HepG2 (cell line): ENCODE data around the gene TULP4. TPM values are rescaled to one million over a fixed set of nuclear protein-coding genes. Genes with fewer than 3 reads are reported as not detected.

ENCODE experiments used
- ERF ChIP-seq: IDR thresholded peaks from 2 replicates; pipeline ENCODE4 v1.6.1; 2018; ENCODE audit warnings: missing biosample characterization, missing genetic modification reagents
- FOXA1 ChIP-seq, 2 experiments: fragments of 450-650 bp in 1 of 2; sonication (generic) in 1 of 2; formaldehyde crosslinking in 1 of 2; IDR thresholded peaks; 2 replicates each; pipeline versions ENCODE4 v1.4.0 to v1.6.1; 2016 to 2020; ENCODE audit warnings: missing genetic modification reagents in 1 of 2
- FOXP1 ChIP-seq, 2 experiments: fragments of 450-650 bp in 1 of 2; IDR thresholded peaks; 2 replicates each; pipeline ENCODE4 v1.6.1; 2017 to 2018; ENCODE audit warnings: antibody characterized with exemption in 1 of 2
- GATAD2A ChIP-seq: IDR thresholded peaks from 2 replicates; pipeline ENCODE4 v1.6.1; 2016
- HNRNPH1 ChIP-seq: fragments of 200-400 bp; formaldehyde crosslinking; optimal IDR thresholded peaks from 2 replicates; pipeline ENCODE3; 2017; ENCODE audit warnings: mild to moderate bottlenecking, low read depth, low read length
- MBD4 ChIP-seq: IDR thresholded peaks from 2 replicates; pipeline ENCODE4 v1.6.1; 2012; ENCODE audit warnings: low read length, inconsistent platforms, borderline replicate concordance
- SALL1 ChIP-seq: sonication (generic); formaldehyde crosslinking; IDR thresholded peaks from 2 replicates; pipeline ENCODE4 v1.8.0; 2022; ENCODE audit warnings: mild to moderate bottlenecking, missing genetic modification reagents
- SOX13 ChIP-seq, 3 experiments: fragments of 450-650 bp in 1 of 3; sonication (generic) in 1 of 3; formaldehyde crosslinking in 1 of 3; IDR thresholded peaks in 2 of 3; conservative IDR thresholded peaks in 1 of 3; 2 replicates each; pipeline versions ENCODE4 v1.5.0 to v1.6.1; 2016 to 2020; ENCODE audit warnings: antibody characterized with exemption in 1 of 3, mild to moderate bottlenecking in 1 of 3, missing compliant biosample characterization in 1 of 3, missing genetic modification reagents in 1 of 3, moderate library complexity in 1 of 3
- SOX5 ChIP-seq: IDR thresholded peaks from 2 replicates; pipeline ENCODE4 v1.6.1; 2016; ENCODE audit warnings: borderline replicate concordance
- SP1 ChIP-seq, 2 experiments: fragments of 450-650 bp in 1 of 2; sonication (generic) in 1 of 2; formaldehyde crosslinking in 1 of 2; IDR thresholded peaks; 2 replicates each; pipeline versions ENCODE4 v1.4.0 to v1.6.1; 2016 to 2020; ENCODE audit warnings: missing genetic modification reagents in 1 of 2
- TSC22D2 ChIP-seq: sonication (generic); formaldehyde crosslinking; IDR thresholded peaks from 2 replicates; pipeline ENCODE4 v1.5.1; 2020; ENCODE audit warnings: missing genetic modification reagents, mild to moderate bottlenecking, borderline replicate concordance
- ZNF180 ChIP-seq: sonication (generic); formaldehyde crosslinking; IDR thresholded peaks from 2 replicates; pipeline ENCODE4 v1.4.0; 2020; ENCODE audit warnings: low read depth, missing genetic modification reagents, borderline replicate concordance
- ZNF383 ChIP-seq: sonication (generic); formaldehyde crosslinking; IDR thresholded peaks from 2 replicates; pipeline ENCODE4 v1.4.0; 2020; ENCODE audit warnings: missing genetic modification reagents, mild to moderate bottlenecking, borderline replicate concordance
- ZNF44 ChIP-seq: sonication (generic); formaldehyde crosslinking; IDR thresholded peaks from 2 replicates; pipeline ENCODE4 v1.5.1; 2020; ENCODE audit warnings: mild to moderate bottlenecking, missing genetic modification reagents
- ZNF567 ChIP-seq: sonication (generic); formaldehyde crosslinking; IDR thresholded peaks from 2 replicates; pipeline ENCODE4 v1.8.1; 2023; ENCODE audit warnings: mild to moderate bottlenecking, missing genetic modification reagents, borderline replicate concordance
- polyA plus RNA-seq, 8 experiments: library from polyadenylated mRNA; depleted of rRNA in 3 of 8; stranded (reverse) in 7 of 8; unstranded in 1 of 8; fragments of >200 nt; fragmentation: Illumina TruSeq in 4 of 8; extraction: Trizol in 4 of 8; gene quantifications; 2 replicates each; pipeline versions ENCODE4 v1.2.1 to v1.2.3, GENCODE V29; 2011 to 2016; ENCODE audit warnings: low read depth in 4 of 8, missing spikeins in 1 of 8, mixed read lengths in 1 of 8; ENCODE audit not compliant: insufficient read depth in 1 of 8
- total RNA-seq, 5 experiments: library from RNA; depleted of rRNA; stranded (reverse); fragments of >200 nt; fragmentation: Illumina TruSeq; extraction: Trizol; gene quantifications; 2 replicates each; pipeline ENCODE4 v1.2.3, GENCODE V29; 2016; ENCODE audit warnings: low read depth in 1 of 5
- TF ChIP-seq, protein P1 (sequence below): sonication (generic); formaldehyde crosslinking; IDR thresholded peaks from 2 replicates; pipeline ENCODE4 v1.4.0; 2020; ENCODE audit warnings: missing genetic modification reagents, low read depth, mild to moderate bottlenecking, borderline replicate concordance
- TF ChIP-seq, protein P2 (sequence below): sonication (generic); formaldehyde crosslinking; IDR thresholded peaks from 2 replicates; pipeline ENCODE4 v1.5.1; 2020; ENCODE audit warnings: mild to moderate bottlenecking, missing genetic modification reagents, moderate library complexity

The TULP4 gene
- total and polyA plus RNA-seq, 2 of the 13 experiments (the other 11 are each of a cell fraction or from before 2014, with no cell fraction given), result 21.1 to 122 TPM

DNA sequence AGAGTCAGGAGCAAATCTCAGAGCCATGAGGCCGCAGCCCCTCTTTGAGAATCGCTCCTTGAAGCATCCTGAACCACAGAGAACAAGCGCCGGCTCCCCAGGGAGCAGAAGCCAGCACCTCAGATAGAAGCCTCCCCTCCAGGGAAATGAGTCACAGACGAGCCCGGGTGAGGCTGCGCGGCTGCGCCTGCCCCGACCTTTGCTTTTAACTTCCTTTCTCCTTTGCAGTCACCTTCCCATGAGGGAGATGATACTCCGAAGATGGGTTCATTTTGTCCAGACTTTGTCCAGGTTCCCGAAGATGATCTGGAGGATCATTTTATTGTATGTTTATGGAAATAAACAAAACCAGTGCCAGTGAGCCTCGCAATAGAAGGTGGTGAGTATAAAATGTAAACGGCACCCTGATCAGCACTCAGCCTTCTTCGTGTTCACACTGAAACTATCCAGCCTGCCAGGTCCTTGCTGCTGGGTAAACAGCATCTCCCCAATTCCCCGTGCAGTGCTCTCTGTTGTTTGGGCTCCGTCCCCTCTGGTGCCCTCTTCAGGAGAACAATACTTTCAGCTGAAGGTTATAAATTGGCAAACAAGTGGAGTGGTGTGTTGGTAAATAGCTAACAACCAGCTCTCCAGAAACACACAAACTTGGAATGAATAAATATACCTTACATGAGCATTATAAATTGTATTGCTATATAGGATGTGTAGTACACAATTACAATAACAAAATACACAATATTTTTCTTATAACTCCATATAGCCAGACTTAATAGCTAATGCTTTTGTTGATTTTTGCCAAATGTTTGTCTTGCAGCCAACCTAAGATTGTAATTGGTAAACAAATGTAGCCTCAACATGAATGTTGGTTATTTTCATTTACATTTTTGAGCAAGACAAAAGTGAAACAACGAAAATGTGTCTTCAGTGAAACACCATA lies 206.2 kb downstream of the TULP4 start (continued):
- TF ChIP-seq ZNF383 (CRISPR knock-in tag) (no peak), SOX13 (IDR thresholded peaks at IDR 0.05) (no peak), SOX13 (CRISPR knock-in tag; conservative IDR thresholded peaks at IDR 0.05 in 1 of 2, IDR thresholded peaks at IDR 0.05 in 1 of 2) (0 out of 4 replicates have a peak, but pooled peaks of 1 of the 2 experiments have one; percentile 17), HNRNPH1 (no peak), TSC22D2 (CRISPR knock-in tag) (no peak), FOXA1 (IDR thresholded peaks at IDR 0.05) (no peak), FOXA1 (CRISPR knock-in tag; IDR thresholded peaks at IDR 0.05) (peak; percentile 77), GATAD2A (CRISPR knock-in tag) (peak; percentile 39; the same call in 1 of the 2 replicates), FOXP1 (IDR thresholded peaks at IDR 0.05) (no peak), FOXP1 (CRISPR knock-in tag; IDR thresholded peaks at IDR 0.05) (peak; percentile 42; the same call in 1 of the 2 replicates), MBD4 (no peak), ZNF44 (CRISPR knock-in tag) (no peak), SALL1 (CRISPR knock-in tag) (0 out of 2 replicates have a peak, but pooled peaks have one; percentile 12), ZNF180 (no peak), SP1 (IDR thresholded peaks at IDR 0.05) (no peak), SP1 (CRISPR knock-in tag; IDR thresholded peaks at IDR 0.05) (no peak), ERF (peak; percentile 30; the same call in 1 of the 2 replicates), SOX5 (CRISPR knock-in tag) (peak; percentile 37; the same call in 1 of the 2 replicates), ZNF567 (CRISPR knock-in tag) (no peak)
- TF ChIP-seq, protein P1, sequence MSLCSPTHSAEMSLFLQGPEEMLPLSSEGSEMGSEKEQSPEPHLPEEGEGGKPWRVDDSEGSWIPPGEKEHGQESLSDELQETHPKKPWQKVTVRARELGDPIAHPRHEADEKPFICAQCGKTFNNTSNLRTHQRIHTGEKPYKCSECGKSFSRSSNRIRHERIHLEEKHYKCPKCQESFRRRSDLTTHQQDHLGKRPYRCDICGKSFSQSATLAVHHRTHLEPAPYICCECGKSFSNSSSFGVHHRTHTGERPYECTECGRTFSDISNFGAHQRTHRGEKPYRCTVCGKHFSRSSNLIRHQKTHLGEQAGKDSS (CRISPR knock-in tag), result peak; percentile 85
- TF ChIP-seq, protein P2, sequence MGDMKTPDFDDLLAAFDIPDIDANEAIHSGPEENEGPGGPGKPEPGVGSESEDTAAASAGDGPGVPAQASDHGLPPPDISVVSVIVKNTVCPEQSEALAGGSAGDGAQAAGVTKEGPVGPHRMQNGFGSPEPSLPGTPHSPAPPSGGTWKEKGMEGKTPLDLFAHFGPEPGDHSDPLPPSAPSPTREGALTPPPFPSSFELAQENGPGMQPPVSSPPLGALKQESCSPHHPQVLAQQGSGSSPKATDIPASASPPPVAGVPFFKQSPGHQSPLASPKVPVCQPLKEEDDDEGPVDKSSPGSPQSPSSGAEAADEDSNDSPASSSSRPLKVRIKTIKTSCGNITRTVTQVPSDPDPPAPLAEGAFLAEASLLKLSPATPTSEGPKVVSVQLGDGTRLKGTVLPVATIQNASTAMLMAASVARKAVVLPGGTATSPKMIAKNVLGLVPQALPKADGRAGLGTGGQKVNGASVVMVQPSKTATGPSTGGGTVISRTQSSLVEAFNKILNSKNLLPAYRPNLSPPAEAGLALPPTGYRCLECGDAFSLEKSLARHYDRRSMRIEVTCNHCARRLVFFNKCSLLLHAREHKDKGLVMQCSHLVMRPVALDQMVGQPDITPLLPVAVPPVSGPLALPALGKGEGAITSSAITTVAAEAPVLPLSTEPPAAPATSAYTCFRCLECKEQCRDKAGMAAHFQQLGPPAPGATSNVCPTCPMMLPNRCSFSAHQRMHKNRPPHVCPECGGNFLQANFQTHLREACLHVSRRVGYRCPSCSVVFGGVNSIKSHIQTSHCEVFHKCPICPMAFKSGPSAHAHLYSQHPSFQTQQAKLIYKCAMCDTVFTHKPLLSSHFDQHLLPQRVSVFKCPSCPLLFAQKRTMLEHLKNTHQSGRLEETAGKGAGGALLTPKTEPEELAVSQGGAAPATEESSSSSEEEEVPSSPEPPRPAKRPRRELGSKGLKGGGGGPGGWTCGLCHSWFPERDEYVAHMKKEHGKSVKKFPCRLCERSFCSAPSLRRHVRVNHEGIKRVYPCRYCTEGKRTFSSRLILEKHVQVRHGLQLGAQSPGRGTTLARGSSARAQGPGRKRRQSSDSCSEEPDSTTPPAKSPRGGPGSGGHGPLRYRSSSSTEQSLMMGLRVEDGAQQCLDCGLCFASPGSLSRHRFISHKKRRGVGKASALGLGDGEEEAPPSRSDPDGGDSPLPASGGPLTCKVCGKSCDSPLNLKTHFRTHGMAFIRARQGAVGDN (CRISPR knock-in tag), result 0 out of 2 replicates have a peak, but pooled peaks have one; percentile 13
